ENCODE results near the gene CMA1.

Gene CMA1

GRCh38 chr14:24465805-24466204 is 42.3 kb downstream of the CMA1 start:
- no CpG with 5 or more reads among the region's 3 CpGs for WGBS, 2 experiments (ENCODE audit: insufficient coverage in 2 of 2)
- Histone ChIP-seq H3K9me3 (ENCODE audit: control insufficient read depth, low read length) (no peaks in the 10 kb centered on the region), H3K4me1 (ENCODE audit: control insufficient read depth, insufficient read depth, low read length, poor library complexity, severe bottlenecking) (no peaks in the 10 kb centered on the region), H3K27ac (ENCODE audit: low read depth, low read length, severe bottlenecking) (no peak overlapping the region), H3K36me3 (ENCODE audit: control insufficient read depth, insufficient read depth, low read length) (no peaks in the 10 kb centered on the region), H3K4me3 (ENCODE audit: extremely low read depth, insufficient read depth, low read length, poor library complexity, severe bottlenecking) (no peak overlapping the region)

- WGBS, 2 experiments (ENCODE audit: insufficient coverage in 2 of 2): 100% methylated on average over 2 to 3 of the region's 3 CpGs
- Histone ChIP-seq H3K4me3 (ENCODE audit: extremely low read depth, insufficient read depth, low read length, poor library complexity, severe bottlenecking) (no peak overlapping the region), H3K9me3 (ENCODE audit: control insufficient read depth, low read length) (no peaks in the 10 kb centered on the region), H3K4me1 (ENCODE audit: control insufficient read depth, insufficient read depth, low read length, poor library complexity, severe bottlenecking) (no peaks in the 10 kb centered on the region), H3K36me3 (ENCODE audit: control insufficient read depth, insufficient read depth, low read length) (no peaks in the 10 kb centered on the region), H3K27ac (ENCODE audit: low read depth, low read length, severe bottlenecking) (no peak overlapping the region)
These were observed 42.7 kb downstream of the CMA1 start for GRCh38 chr14:24465368-24465767.

GRCh38 chr14:24463884-24464785 is 43.9 kb downstream of the CMA1 start:
- Histone ChIP-seq H3K9me3 (ENCODE audit: control insufficient read depth, low read length) (no peaks in the 10 kb centered on the region), H3K4me3 (ENCODE audit: extremely low read depth, insufficient read depth, low read length, poor library complexity, severe bottlenecking) (no peak overlapping the region), H3K36me3 (ENCODE audit: control insufficient read depth, insufficient read depth, low read length) (no peaks in the 10 kb centered on the region), H3K4me1 (ENCODE audit: control insufficient read depth, insufficient read depth, low read length, poor library complexity, severe bottlenecking) (no peaks in the 10 kb centered on the region), H3K27ac (ENCODE audit: low read depth, low read length, severe bottlenecking) (no peak overlapping the region)
- 83 to 89% methylated on average over 1 to 2 of the region's 4 CpGs for WGBS, 2 experiments (ENCODE audit: insufficient coverage in 2 of 2)

GRCh38 chr14:24463017-24463883 is 44.8 kb downstream of the CMA1 start:
- no peaks in the 10 kb centered on the region for H3K4me1 ChIP-seq (ENCODE audit: control insufficient read depth, insufficient read depth, low read length, poor library complexity, severe bottlenecking)
- H3K9me3 ChIP-seq (ENCODE audit: control insufficient read depth, low read length): no peaks in the 10 kb centered on the region
- H3K36me3 ChIP-seq (ENCODE audit: control insufficient read depth, insufficient read depth, low read length): no peaks in the 10 kb centered on the region
- 80 to 100% methylated on average over 1 of the region's 5 CpGs for WGBS, 2 experiments (ENCODE audit: insufficient coverage in 2 of 2)
- no peak overlapping the region for H3K4me3 ChIP-seq (ENCODE audit: extremely low read depth, insufficient read depth, low read length, poor library complexity, severe bottlenecking)
- H3K27ac ChIP-seq (ENCODE audit: low read depth, low read length, severe bottlenecking): no peak overlapping the region

GRCh38 chr14:24461336-24461735 is 46.7 kb downstream of the CMA1 start:
- Histone ChIP-seq H3K36me3 (ENCODE audit: control insufficient read depth, insufficient read depth, low read length) (peaks cover 3% of the 10 kb centered on the region), H3K27ac (ENCODE audit: low read depth, low read length, severe bottlenecking) (no peak overlapping the region), H3K4me1 (ENCODE audit: control insufficient read depth, insufficient read depth, low read length, poor library complexity, severe bottlenecking) (no peaks in the 10 kb centered on the region), H3K9me3 (ENCODE audit: control insufficient read depth, low read length) (peaks cover 4% of the 10 kb centered on the region), H3K4me3 (ENCODE audit: extremely low read depth, insufficient read depth, low read length, poor library complexity, severe bottlenecking) (no peak overlapping the region)

GRCh38 chr14:24459331-24459730 is 48.7 kb downstream of the CMA1 start:
- H3K4me1 ChIP-seq (ENCODE audit: control insufficient read depth, insufficient read depth, low read length, poor library complexity, severe bottlenecking): no peaks in the 10 kb centered on the region
- 100% methylated on average over 2 to 3 of the region's 3 CpGs for WGBS, 2 experiments (ENCODE audit: insufficient coverage in 2 of 2)
- H3K4me3 ChIP-seq (ENCODE audit: extremely low read depth, insufficient read depth, low read length, poor library complexity, severe bottlenecking): no peak overlapping the region
- no peak overlapping the region for H3K27ac ChIP-seq (ENCODE audit: low read depth, low read length, severe bottlenecking)
- H3K36me3 ChIP-seq (ENCODE audit: control insufficient read depth, insufficient read depth, low read length): peaks cover 4% of the 10 kb centered on the region
- H3K9me3 ChIP-seq (ENCODE audit: control insufficient read depth, low read length): peaks cover 6% of the 10 kb centered on the region

DNA sequence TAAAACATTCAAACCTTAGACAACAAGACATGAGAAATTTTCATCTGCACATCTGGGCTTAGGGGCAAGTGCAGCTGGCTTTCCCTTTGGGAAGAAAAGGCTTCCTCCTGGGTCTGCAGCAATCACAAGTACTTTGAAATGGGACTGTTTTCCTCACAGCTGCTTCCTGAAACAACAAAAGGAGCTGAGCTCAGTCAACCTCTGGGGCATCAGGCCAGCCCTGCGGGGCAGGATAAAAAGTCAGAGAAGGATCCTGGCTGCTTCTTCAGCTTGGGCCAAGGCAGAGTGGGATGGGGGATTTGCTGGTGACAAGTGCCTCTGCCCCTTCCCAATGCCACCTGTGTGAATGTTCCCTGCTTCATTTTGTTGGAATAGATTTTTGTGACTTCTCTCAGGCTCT is 49.3 kb downstream of the CMA1 start:
- Histone ChIP-seq H3K36me3 (ENCODE audit: control insufficient read depth, insufficient read depth, low read length) (peaks cover 4% of the 10 kb centered on the region), H3K27ac (ENCODE audit: low read depth, low read length, severe bottlenecking) (no peak overlapping the region), H3K9me3 (ENCODE audit: control insufficient read depth, low read length) (peaks cover 6% of the 10 kb centered on the region), H3K4me3 (ENCODE audit: extremely low read depth, insufficient read depth, low read length, poor library complexity, severe bottlenecking) (no peak overlapping the region), H3K4me1 (ENCODE audit: control insufficient read depth, insufficient read depth, low read length, poor library complexity, severe bottlenecking) (no peaks in the 10 kb centered on the region)
- 100% methylated on average over 1 of the region's 1 CpG for WGBS, 2 experiments (ENCODE audit: insufficient coverage in 2 of 2)

DNA sequence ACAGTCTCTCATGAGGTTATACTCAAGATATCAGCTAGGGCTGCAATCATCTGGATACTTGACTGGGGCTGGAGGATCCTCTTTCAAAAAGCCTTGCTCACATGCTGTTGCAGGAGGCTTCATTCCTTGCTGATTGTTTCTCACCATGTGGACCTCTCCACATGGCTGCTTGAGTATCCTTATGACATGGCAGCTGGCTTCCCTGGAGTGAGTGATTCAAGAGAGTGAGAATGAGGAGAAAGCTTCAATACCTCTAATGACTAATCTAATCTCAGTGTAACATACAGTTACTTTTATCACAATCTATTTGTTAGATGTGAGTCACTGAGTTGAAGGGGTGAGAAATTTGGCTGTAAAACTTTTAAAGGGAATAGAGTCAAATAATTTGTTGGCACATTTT is 51.1 kb downstream of the CMA1 start:
- H3K27ac ChIP-seq (ENCODE audit: low read depth, low read length, severe bottlenecking): no peak overlapping the region

More for the DNA sequence above, 51.1 kb downstream of the CMA1 start:
- Histone ChIP-seq H3K9me3 (ENCODE audit: control insufficient read depth, low read length) (peaks cover 6% of the 10 kb centered on the region), H3K4me3 (ENCODE audit: extremely low read depth, insufficient read depth, low read length, poor library complexity, severe bottlenecking) (no peak overlapping the region), H3K36me3 (ENCODE audit: control insufficient read depth, insufficient read depth, low read length) (peaks cover 4% of the 10 kb centered on the region), H3K4me1 (ENCODE audit: control insufficient read depth, insufficient read depth, low read length, poor library complexity, severe bottlenecking) (no peaks in the 10 kb centered on the region)
